HCT116 (cell line): ENCODE measurements around the gene PHLDA1. TPM values are rescaled to one million over a fixed set of nuclear protein-coding genes. Genes with fewer than 3 reads are reported as not detected.

Experiments
- ATAC-seq: fragments of 200-7000 bp; cut with Tn5 transposase; 2 replicates; pipeline ENCODE4 v1.9.1; 2020; ENCODE audit warnings: mild to moderate bottlenecking, moderate library complexity
- BruUV-seq: library from RNA; stranded (reverse); fragments of 400-500 nt; replicated peaks from 2 replicates; lab custom pipeline; 2021; lab: Mats Ljungman, UMichigan
- CTCF ChIA-PET: fragments of 300-600 bp; sonication (Branson Sonifier 250); formaldehyde crosslinking; loops from one replicate; lab custom pipeline; 2021; ENCODE audit warnings: antibody characterized with exemption; lab: Charles Lee
- POLR2A ChIA-PET: fragments of 300-600, 350-600 bp; sonication (Branson Sonifier 250); formaldehyde crosslinking; loops from one replicate; lab custom pipeline; 2021; ENCODE audit warnings: antibody characterized with exemption; lab: Charles Lee
- RAD21 ChIA-PET, 2 experiments: fragments of 300-600 bp; sonication (Branson Sonifier 250); formaldehyde crosslinking; loops; one replicate each; lab custom pipeline; 2023; ENCODE audit warnings: low total read pairs in 2 of 2; ENCODE audit not compliant: uncharacterized antibody in 2 of 2, unreplicated experiment in 2 of 2, low non-redundant PET in 1 of 2; lab: Charles Lee
- DNase-seq: peaks from one replicate; pipeline ENCODE4 v3.0.0-alpha.2; 2010; ENCODE audit warnings: low read depth, low spot score
- H2AFZ ChIP-seq: fragments of 200-600 bp; shearing (Covaris generic), sonication (generic); 2 replicates; pipeline ENCODE4 v1.6.1; 2017; ENCODE audit warnings: low read depth, mixed run types, mixed read lengths, antibody characterized with exemption, low read length; ENCODE audit not compliant: poor library complexity, severe bottlenecking
- H3K27ac ChIP-seq: 2 replicates; pipeline ENCODE4 v1.5.1; 2012; ENCODE audit warnings: low read depth, low read length
- H3K27me3 ChIP-seq: fragments of 200-600 bp; sonication (generic); 2 replicates; pipeline ENCODE4 v1.6.1; 2016; ENCODE audit warnings: mixed run types, low read length, mixed read lengths; ENCODE audit not compliant: insufficient read depth
- H3K36me3 ChIP-seq, 2 experiments: fragments of 200-500 bp in 1 of 2; fragments of 200-600 bp in 1 of 2; sonication (Bioruptor generic) in 1 of 2; sonication (generic) in 1 of 2; 2 replicates each; pipeline versions ENCODE4 v1.5.1 to v1.6.1; 2014 to 2016; ENCODE audit warnings: low read length in 2 of 2, inconsistent platforms in 1 of 2, mixed read lengths in 1 of 2, mixed run types in 1 of 2; ENCODE audit not compliant: insufficient read depth in 2 of 2, control insufficient read depth in 1 of 2
- H3K4me1 ChIP-seq, 2 experiments: fragments of 200-600 bp in 1 of 2; sonication (generic) in 1 of 2; 2 replicates each; pipeline versions ENCODE4 v1.5.1 to v1.6.1; 2012 to 2017; ENCODE audit warnings: low read length in 2 of 2, inconsistent platforms in 1 of 2, mild to moderate bottlenecking in 1 of 2, mixed read lengths in 1 of 2, mixed run types in 1 of 2, moderate library complexity in 1 of 2; ENCODE audit not compliant: insufficient read depth in 2 of 2, control insufficient read depth in 1 of 2
- H3K4me2 ChIP-seq: fragments of 200-600 bp; sonication (generic); 2 replicates; pipeline ENCODE4 v1.6.1; 2017; ENCODE audit warnings: mixed run types, low read length, mixed read lengths
- H3K4me3 ChIP-seq, 2 experiments: fragments of 200-600 bp in 1 of 2; sonication (generic) in 1 of 2; replicated peaks in 1 of 2; 2 replicates each; pipeline ENCODE4 v1.5.1; 2011 to 2016; ENCODE audit warnings: low read length in 2 of 2, control low read depth in 1 of 2, low read depth in 1 of 2, mild to moderate bottlenecking in 1 of 2, mixed read lengths in 1 of 2, mixed run types in 1 of 2
- H3K79me2 ChIP-seq: fragments of 200-600 bp; sonication (generic); 2 replicates; pipeline ENCODE4 v1.6.1; 2017; ENCODE audit warnings: mild to moderate bottlenecking, mixed run types, low read length, moderate library complexity, mixed read lengths; ENCODE audit not compliant: insufficient read depth
- H3K9ac ChIP-seq: fragments of 200-600 bp; sonication (generic); 2 replicates; pipeline ENCODE4 v1.6.1; 2016; ENCODE audit warnings: low read length, mixed read lengths
- H3K9me2 ChIP-seq: fragments of 200-600 bp; sonication (generic), shearing (Covaris generic); 2 replicates; pipeline ENCODE4 v1.6.1; 2017; ENCODE audit warnings: mixed run types, mild to moderate bottlenecking, moderate library complexity; ENCODE audit not compliant: insufficient read depth
- H3K9me3 ChIP-seq, 2 experiments: fragments of 200-500 bp in 1 of 2; fragments of 200-600 bp in 1 of 2; sonication (Bioruptor generic) in 1 of 2; sonication (generic) in 1 of 2; 2 replicates each; pipeline ENCODE4 v1.6.1; 2014 to 2017; ENCODE audit warnings: low read length in 2 of 2, mixed read lengths in 2 of 2, inconsistent platforms in 1 of 2, low read depth in 1 of 2, mild to moderate bottlenecking in 1 of 2, mixed run types in 1 of 2, moderate library complexity in 1 of 2; ENCODE audit not compliant: control insufficient read depth in 1 of 2, insufficient read depth in 1 of 2
- H4K20me1 ChIP-seq: fragments of 200-600 bp; sonication (generic), shearing (Covaris generic); 2 replicates; pipeline ENCODE4 v1.6.1; 2017; ENCODE audit warnings: mixed run types, mild to moderate bottlenecking, moderate library complexity; ENCODE audit not compliant: insufficient read depth
- ATF3 ChIP-seq: IDR thresholded peaks from 2 replicates; pipeline ENCODE4 v1.6.1; 2012
- CBX3 ChIP-seq: IDR thresholded peaks from 2 replicates; pipeline ENCODE4 v1.6.1; 2012; ENCODE audit warnings: low read depth
- CEBPB ChIP-seq: IDR thresholded peaks from 2 replicates; pipeline ENCODE4 v1.6.1; 2012; ENCODE audit warnings: low read depth
- EGR1 ChIP-seq: IDR thresholded peaks from 2 replicates; pipeline ENCODE4 v1.6.1; 2012; ENCODE audit warnings: low read depth
- ELF1 ChIP-seq: IDR thresholded peaks from 2 replicates; pipeline ENCODE4 v1.6.1; 2012; ENCODE audit warnings: low read depth, borderline replicate concordance
- EZH2 ChIP-seq: fragments of 200-600 bp; sonication (generic); IDR thresholded peaks from 2 replicates; pipeline ENCODE4 v1.6.1; 2017; ENCODE audit warnings: antibody characterized with exemption, mixed run types
- EZH2phosphoT487 ChIP-seq: fragments of 200-600 bp; IDR thresholded peaks from 2 replicates; pipeline ENCODE4 v1.6.1; 2018; ENCODE audit warnings: antibody characterized with exemption, borderline replicate concordance
- FOSL1 ChIP-seq: IDR thresholded peaks from 2 replicates; pipeline ENCODE4 v1.6.1; 2012; ENCODE audit warnings: low read depth
- MAX ChIP-seq: IDR thresholded peaks from 2 replicates; pipeline ENCODE4 v1.6.1; 2012
- POLR2A ChIP-seq: IDR thresholded peaks from 2 replicates; pipeline ENCODE4 v1.7.0; 2011; ENCODE audit warnings: borderline replicate concordance; ENCODE audit not compliant: insufficient read depth, insufficient read length; ENCODE audit errors: extremely low read depth
- POLR2AphosphoS5 ChIP-seq: IDR thresholded peaks from 2 replicates; pipeline ENCODE4 v1.6.1; 2011; ENCODE audit warnings: mild to moderate bottlenecking, low read depth, low read length, moderate library complexity
- RAD21 ChIP-seq: IDR thresholded peaks from 2 replicates; pipeline ENCODE4 v1.6.1; 2012; ENCODE audit warnings: low read depth, mild to moderate bottlenecking
- REST ChIP-seq: IDR thresholded peaks from 2 replicates; pipeline ENCODE4 v1.6.1; 2012; ENCODE audit warnings: low read depth
- SIN3A ChIP-seq: IDR thresholded peaks from 2 replicates; pipeline ENCODE4 v1.6.1; 2012; ENCODE audit warnings: low read depth
- TCF7L2 ChIP-seq: IDR thresholded peaks from 2 replicates; pipeline ENCODE4 v1.7.0; 2011; ENCODE audit warnings: borderline replicate concordance, inconsistent platforms; ENCODE audit not compliant: insufficient read depth, insufficient read length; ENCODE audit errors: extremely low read depth
- ZFX ChIP-seq: fragments of 450-650 bp; IDR thresholded peaks from 2 replicates; pipeline ENCODE4 v1.6.1; 2017
- ZNF274 ChIP-seq: fragments of 200-500 bp; sonication (Bioruptor generic); IDR thresholded peaks from 2 replicates; pipeline ENCODE4 v1.6.1; 2014; ENCODE audit warnings: mild to moderate bottlenecking, low read depth, low read length, inconsistent platforms
- intact Hi-C: fragments of 100-400 bp; cut with micrococcal nuclease; formaldehyde crosslinking; loops from 2 replicates; pipeline ENCODE4 v1.10.0; 2022
- total RNA-seq: library from RNA; stranded (reverse); gene quantifications from one replicate; pipeline ENCODE4 v1.2.1, GENCODE V29; 2021; ENCODE audit not compliant: unreplicated experiment

PHLDA1 gene
- total RNA-seq, 1 experiment from 2014 or later: 231 TPM

GRCh38 chr12:76014007-76014406 lies 17.6 kb downstream of the PHLDA1 start:
- H3K9me3 ChIP-seq: no peaks in the 10 kb centered on the region
- no peak for TF ChIP-seq EZH2
- TF ChIP-seq, all 23 proteins: peak for 0
- POLR2A ChIA-PET: interaction anchor here (1.3 kb wide), 1 partner anchor 9 kb away, joined by 3 read pairs; no protein-coding TSS in a partner anchor
- ATAC-seq (no peak), DNase-seq (no peak)
- Histone ChIP-seq H3K9ac (no peak overlapping the region), H3K79me2 (no peaks in the 10 kb centered on the region), H3K27me3 (no peaks in the 10 kb centered on the region), H3K36me3 (no peaks in the 10 kb centered on the region), H4K20me1 (no peaks in the 10 kb centered on the region), H2AFZ (no peak overlapping the region), H3K4me2 (no peak overlapping the region), H3K4me1 (peaks cover 24 to 39% of the 10 kb centered on the region in 2 experiments), H3K4me3 (no peak overlapping the region), H3K9me2 (no peaks in the 10 kb centered on the region), H3K27ac (no peak overlapping the region)
- RAD21 ChIA-PET: interaction anchor here in 1 of 2 experiments (0.6 kb wide), 1 partner anchor 79 kb away, joined by 4 read pairs; no protein-coding TSS in a partner anchor
- intact Hi-C loops: no loop called here
- CTCF ChIA-PET: no interaction called here
- BruUV-seq: no TSS peak

- no peak overlapping the region for H3K27ac ChIP-seq
- H3K4me1 ChIP-seq: peaks cover 21 to 35% of the 10 kb centered on the region in 2 experiments
- H2AFZ ChIP-seq: no peak overlapping the region
- no peaks in the 10 kb centered on the region for H3K79me2 ChIP-seq
- no peaks in the 10 kb centered on the region for H3K9me2 ChIP-seq
- DNase-seq: no peak
- no TSS peak for BruUV-seq
- H3K4me2 ChIP-seq: no peak overlapping the region
- ChIA-PET CTCF (no interaction called here), POLR2A (interaction anchor here (1.3 kb wide), 1 partner anchor 10 kb away, joined by 3 read pairs; no protein-coding TSS in a partner anchor), RAD21 (interaction anchor here in 1 of 2 experiments (0.6 kb wide), 1 partner anchor 79 kb away, joined by 4 read pairs; no protein-coding TSS in a partner anchor)
- no peak overlapping the region for H3K9ac ChIP-seq
- no peaks in the 10 kb centered on the region for H3K9me3 ChIP-seq
- H3K4me3 ChIP-seq: no peak overlapping the region
- no peak for ATAC-seq
- H3K36me3 ChIP-seq: no peaks in the 10 kb centered on the region
- H3K27me3 ChIP-seq: no peaks in the 10 kb centered on the region
- intact Hi-C loops: no loop called here
- no peaks in the 10 kb centered on the region for H4K20me1 ChIP-seq
- TF ChIP-seq CBX3: no peak
- TF ChIP-seq TCF7L2: no peak
- no peak for TF ChIP-seq REST
- TF ChIP-seq FOSL1: no peak
- TF ChIP-seq POLR2A: no peak
- no peak for TF ChIP-seq EZH2phosphoT487
- TF ChIP-seq POLR2AphosphoS5: no peak
- TF ChIP-seq ZNF274: no peak
- TF ChIP-seq EGR1: no peak
- TF ChIP-seq SIN3A: no peak
- TF ChIP-seq CEBPB: no peak
- TF ChIP-seq RAD21: no peak
- no peak for TF ChIP-seq MAX
- TF ChIP-seq ZFX: no peak
- TF ChIP-seq ATF3: no peak
- TF ChIP-seq ELF1: no peak
Observed at GRCh38 chr12:76013603-76014002, 18.0 kb downstream of the PHLDA1 start.
